GM12872 (cell line): ENCODE measurements around the gene LITAF.

Experiments used
- TF ChIP-seq, protein P1 (sequence below): IDR thresholded peaks from 3 replicates; pipeline ENCODE4 v1.5.1; 2011; ENCODE audit warnings: low read depth, mild to moderate bottlenecking, low read length, moderate library complexity; ENCODE audit not compliant: insufficient read depth

The LITAF gene

DNA sequence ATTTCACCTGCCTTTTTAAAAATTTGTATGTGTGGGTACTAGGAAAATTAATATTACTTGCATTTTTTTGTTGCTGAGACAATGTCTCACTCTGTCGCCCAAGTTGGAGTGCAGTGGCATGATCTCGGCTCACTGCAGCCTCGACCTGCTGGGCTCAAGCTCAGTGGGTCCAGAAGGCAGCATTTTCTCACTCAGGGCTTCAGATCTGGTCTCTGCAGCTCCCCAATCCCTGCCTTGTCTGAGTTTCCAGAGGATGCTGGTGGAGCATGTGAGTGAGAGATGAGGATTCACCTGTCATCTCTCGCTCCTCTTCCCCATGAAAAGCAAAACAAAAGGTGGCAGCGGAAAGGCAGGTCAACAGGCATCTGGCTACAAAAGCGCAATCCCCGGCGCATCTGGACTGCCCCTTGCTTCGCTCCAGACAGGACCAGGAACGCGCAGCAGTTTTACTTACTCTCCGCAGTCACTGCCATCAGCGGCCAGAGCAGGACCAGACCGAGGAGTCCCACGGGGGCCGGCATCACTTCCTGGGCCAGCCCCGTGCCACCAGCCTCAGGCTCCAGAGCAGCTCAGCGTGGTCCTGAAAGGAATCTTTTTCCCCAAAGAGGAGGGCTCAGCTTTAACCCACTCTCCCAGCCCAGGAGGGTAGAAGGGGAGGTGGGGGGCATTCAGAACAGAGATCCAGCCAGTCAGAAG, 59.9 kb downstream of the LITAF start:
- TF ChIP-seq, protein P1, sequence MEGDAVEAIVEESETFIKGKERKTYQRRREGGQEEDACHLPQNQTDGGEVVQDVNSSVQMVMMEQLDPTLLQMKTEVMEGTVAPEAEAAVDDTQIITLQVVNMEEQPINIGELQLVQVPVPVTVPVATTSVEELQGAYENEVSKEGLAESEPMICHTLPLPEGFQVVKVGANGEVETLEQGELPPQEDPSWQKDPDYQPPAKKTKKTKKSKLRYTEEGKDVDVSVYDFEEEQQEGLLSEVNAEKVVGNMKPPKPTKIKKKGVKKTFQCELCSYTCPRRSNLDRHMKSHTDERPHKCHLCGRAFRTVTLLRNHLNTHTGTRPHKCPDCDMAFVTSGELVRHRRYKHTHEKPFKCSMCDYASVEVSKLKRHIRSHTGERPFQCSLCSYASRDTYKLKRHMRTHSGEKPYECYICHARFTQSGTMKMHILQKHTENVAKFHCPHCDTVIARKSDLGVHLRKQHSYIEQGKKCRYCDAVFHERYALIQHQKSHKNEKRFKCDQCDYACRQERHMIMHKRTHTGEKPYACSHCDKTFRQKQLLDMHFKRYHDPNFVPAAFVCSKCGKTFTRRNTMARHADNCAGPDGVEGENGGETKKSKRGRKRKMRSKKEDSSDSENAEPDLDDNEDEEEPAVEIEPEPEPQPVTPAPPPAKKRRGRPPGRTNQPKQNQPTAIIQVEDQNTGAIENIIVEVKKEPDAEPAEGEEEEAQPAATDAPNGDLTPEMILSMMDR: no peak

DNA sequence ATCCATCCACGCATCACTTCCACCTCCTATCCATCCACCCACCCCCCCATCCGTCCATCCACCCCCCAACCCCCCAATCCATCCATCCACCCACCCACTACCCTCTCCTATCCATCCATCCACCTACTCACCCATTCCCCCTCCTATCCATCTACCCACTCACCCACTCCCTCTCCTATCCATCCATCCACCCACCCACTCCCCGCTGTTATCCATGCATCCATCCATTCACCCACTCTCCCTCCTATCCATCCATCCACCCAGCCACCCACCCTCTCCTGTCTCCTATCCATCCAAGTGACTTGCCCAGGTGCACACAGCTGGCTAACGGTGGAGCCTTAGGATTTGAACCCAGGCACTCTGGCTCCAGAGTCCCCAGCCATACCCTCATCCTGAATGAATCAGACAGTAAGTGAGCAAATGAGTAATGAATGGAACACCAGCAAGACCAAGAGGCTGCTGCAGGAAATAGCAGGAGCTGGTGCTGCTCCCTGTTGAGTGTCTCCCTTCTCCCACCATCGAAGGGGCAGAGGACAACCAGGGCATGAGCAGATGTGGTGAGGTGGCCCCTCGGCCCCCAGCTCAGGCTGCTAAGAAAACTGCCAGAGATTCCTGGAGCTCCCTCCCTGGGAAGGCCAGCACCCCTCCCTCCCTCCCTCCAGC, 62.5 kb downstream of the LITAF start:
- TF ChIP-seq, protein P1: no peak

DNA sequence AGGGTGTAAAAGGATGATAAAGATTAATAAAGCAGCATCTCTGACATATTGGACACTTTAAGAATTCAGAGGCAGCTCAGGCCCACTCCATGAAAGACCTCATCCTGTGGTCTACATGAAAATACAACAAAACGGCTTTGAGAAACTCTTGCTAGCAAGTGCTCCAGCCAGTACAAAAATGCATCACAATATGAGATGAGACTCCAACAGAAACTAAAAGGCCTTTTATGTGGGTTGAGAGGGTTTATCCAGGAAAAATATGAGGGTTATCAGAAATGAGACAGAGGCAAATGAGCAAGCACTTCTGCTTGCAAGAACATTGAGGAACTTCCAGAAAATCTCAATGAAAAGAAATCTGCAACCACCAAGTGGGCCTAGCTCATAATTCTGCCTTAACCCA, 65.7 kb downstream of the LITAF start:
- TF ChIP-seq, protein P1: no peak

DNA sequence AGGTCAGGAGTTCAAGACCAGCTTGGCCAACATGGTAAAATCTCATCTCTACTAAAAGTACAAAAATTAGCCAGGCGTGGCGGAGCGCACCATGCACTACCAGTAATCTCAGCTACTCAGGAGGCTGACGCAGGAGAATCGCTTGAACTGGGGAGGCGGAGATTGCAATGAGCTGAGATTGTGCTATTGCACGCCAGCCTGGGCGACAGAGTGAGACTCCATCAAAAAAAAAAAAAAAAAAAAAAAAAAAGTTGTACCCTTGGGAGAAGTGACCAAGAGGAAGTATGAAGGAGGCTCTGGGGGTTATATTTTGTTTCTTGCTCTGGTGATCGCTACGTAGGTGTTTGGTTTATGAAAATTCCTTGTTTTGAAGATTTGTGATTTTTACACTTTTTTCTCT, 66.3 kb downstream of the LITAF start:
- TF ChIP-seq, protein P1: no peak

- TF ChIP-seq, protein P1: no peak
These were observed 68.8 kb downstream of the LITAF start for GRCh38 chr16:11517961-11518360.

DNA sequence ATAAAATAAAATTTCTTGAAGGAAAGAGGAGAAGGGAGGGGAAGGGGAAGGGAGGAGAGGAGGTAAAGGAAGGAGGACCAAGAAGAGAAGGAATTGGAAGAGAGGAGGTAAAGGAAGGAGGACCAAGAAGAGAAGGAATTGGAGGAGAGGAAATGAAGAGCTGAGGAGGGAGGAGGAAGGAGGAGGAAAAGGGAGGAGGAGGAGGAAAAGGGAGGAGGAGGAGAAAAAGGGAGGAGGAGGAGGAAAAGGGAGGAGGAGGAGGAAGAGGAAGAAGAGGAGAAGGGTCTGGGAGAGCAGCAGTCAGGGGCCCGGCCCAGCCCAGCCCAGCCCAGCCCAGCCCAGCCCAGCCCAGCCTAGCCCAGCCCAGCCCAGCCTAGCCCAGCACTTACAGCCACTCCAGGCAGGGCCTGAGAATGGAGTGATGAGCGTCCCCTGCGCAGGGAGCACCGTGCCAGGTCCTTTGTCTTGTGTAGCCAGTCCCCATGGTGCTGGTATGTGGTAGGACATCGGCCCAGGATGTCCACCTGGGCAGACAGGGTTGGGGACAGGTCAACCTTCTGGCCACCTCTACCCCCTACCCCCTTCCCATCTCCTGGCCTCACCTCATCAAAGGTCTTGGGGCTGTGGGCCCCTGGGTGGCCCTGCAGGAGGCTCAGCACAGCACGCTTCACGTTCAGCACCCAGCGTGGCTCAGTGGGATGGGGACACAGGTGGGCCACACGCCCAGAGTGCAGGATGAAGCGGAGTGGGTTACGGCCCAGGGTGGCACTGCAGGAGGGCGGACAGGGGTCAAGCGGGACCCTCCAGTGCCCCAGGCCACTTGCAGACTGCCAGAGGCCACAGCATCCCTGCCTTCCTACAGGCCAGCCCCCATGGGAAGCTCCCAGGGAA, 70.9 kb downstream of the LITAF start:
- TF ChIP-seq, protein P1: no peak

DNA sequence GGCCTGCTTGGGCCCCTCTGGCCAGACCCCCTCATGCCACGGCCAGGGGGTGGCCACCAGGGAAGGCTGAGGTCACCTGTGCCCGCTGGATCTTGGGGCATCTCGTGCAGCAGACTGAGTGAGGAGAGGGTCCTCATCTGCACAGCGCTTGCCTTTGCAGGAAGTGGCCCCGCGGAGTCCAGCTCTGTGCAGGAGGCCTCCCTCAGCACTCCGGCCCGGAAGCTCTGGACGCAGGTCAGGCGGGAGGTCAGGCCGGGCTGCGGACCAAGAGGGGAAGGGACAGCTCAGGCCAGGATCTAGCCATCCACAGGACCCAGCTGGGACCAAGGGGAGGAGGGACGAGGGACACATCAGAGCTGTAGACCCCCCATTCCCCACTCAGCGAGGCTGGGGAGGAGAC, 72.4 kb downstream of the LITAF start:
- TF ChIP-seq, protein P1: no peak
